ENCODE measurements around the gene MED7. TPM values are rescaled to one million over a fixed set of nuclear protein-coding genes. Genes with fewer than 3 reads are reported as not detected.

MED7 gene
- total and polyA plus RNA-seq, 8 donors = 3.7 to 13.2 (median 5.0) TPM

GRCh38 chr5:157168286-157168685 is 25.6 kb upstream of the MED7 start:
- intact Hi-C loops (cut with DNase I) = no loop called here
- Histone ChIP-seq H3K4me3 (no peak overlapping the region), H3K9me3 (no peaks in the 10 kb centered on the region), H3K27ac (no peak overlapping the region), H3K27me3 (peaks cover 0 to 4% (median 0%) of the 10 kb centered on the region in 4 donors), H3K4me1 (no peaks in the 10 kb centered on the region), H3K36me3 (no peaks in the 10 kb centered on the region)
- 83 to 93% methylated on average over 5 of the region's 5 CpGs for WGBS, 2 donors
- DNase-seq (no peak), FAIRE-seq (no peak), ATAC-seq (no peak)
- TF ChIP-seq CTCF (IDR thresholded peaks at IDR 0.05) = no peak

- Histone ChIP-seq H3K4me1 (no peaks in the 10 kb centered on the region), H3K27ac (no peak overlapping the region), H3K9me3 (no peaks in the 10 kb centered on the region), H3K4me3 (no peak overlapping the region), H3K27me3 (peaks cover 0 to 4% (median 0%) of the 10 kb centered on the region in 4 donors), H3K36me3 (no peaks in the 10 kb centered on the region)
- intact Hi-C loops (cut with DNase I) = no loop called here
- DNase-seq (no peak), FAIRE-seq (no peak), ATAC-seq (no peak)
- 56 to 67% methylated on average over 4 of the region's 4 CpGs for WGBS, 2 donors
- no peak for TF ChIP-seq CTCF (IDR thresholded peaks at IDR 0.05)
Observed at GRCh38 chr5:157167214-157167621, 24.6 kb upstream of the MED7 start.

GRCh38 chr5:157166214-157167213 is 23.8 kb upstream of the MED7 start, which contains the start of gene GARIN3:
TSS of gene GARIN3 (minus strand) at chr5:157166264. CDS start at chr5:157166168, 96 bp downstream.
- 60 to 74% methylated on average over 7 of the region's 7 CpGs for WGBS, 2 donors
- intact Hi-C loops (cut with DNase I) = no loop called here
- DNase-seq = no peak
- Histone ChIP-seq H3K9me3 (no peaks in the 10 kb centered on the region), H3K27ac (no peak within 1 kb of the TSS), H3K36me3 (no peaks in the 10 kb centered on the region), H3K4me1 (no peaks in the 10 kb centered on the region), H3K27me3 (peaks cover 0 to 4% (median 0%) of the 10 kb centered on the region in 4 donors), H3K4me3 (no peak within 1 kb of the TSS)
- no peak for FAIRE-seq
- no peak for TF ChIP-seq CTCF (IDR thresholded peaks at IDR 0.05)
- no peak for ATAC-seq

- ATAC-seq = no peak
- H3K9me3 ChIP-seq = no peaks in the 10 kb centered on the region
- no peak overlapping the region for H3K4me3 ChIP-seq
- 58 to 71% methylated on average over 14 of the region's 14 CpGs for WGBS, 2 donors
- intact Hi-C loops (cut with DNase I) = no loop called here
- FAIRE-seq = no peak
- H3K36me3 ChIP-seq = no peaks in the 10 kb centered on the region
- no peak overlapping the region for H3K27ac ChIP-seq
- H3K27me3 ChIP-seq = peaks cover 0 to 4% (median 0%) of the 10 kb centered on the region in 4 donors
- no peaks in the 10 kb centered on the region for H3K4me1 ChIP-seq
- no peak for TF ChIP-seq CTCF (IDR thresholded peaks at IDR 0.05)
- no peak for DNase-seq
Observed at GRCh38 chr5:157165668-157166067, 23.0 kb upstream of the MED7 start.

- FAIRE-seq (no peak), ATAC-seq (no peak), DNase-seq (no peak)
- no peak for TF ChIP-seq CTCF (IDR thresholded peaks at IDR 0.05)
- intact Hi-C loops (cut with DNase I) = no loop called here
- Histone ChIP-seq H3K4me1 (no peaks in the 10 kb centered on the region), H3K36me3 (no peaks in the 10 kb centered on the region), H3K27me3 (peaks cover 0 to 4% (median 0%) of the 10 kb centered on the region in 4 donors), H3K9me3 (no peaks in the 10 kb centered on the region), H3K4me3 (no peak overlapping the region), H3K27ac (no peak overlapping the region)
- WGBS, 2 donors = 66 to 76% methylated on average over 4 of the region's 4 CpGs
Observed at GRCh38 chr5:157165261-157165660, 22.6 kb upstream of the MED7 start.

All from pancreas (tissue), 10 donors.